Common myeloid progenitor, CD34-positive (primary cell): Measurements from ENCODE around the gene GPC5.

Source experiments
- CTCF ChIA-PET: fragments of 350-600 bp; sonication (Branson Sonifier 250); formaldehyde crosslinking; loops from one replicate; lab custom pipeline; 2021; ENCODE audit warnings: antibody characterized with exemption; lab: Charles Lee
- POLR2A ChIA-PET: fragments of 350-600 bp; sonication (Branson Sonifier 250); formaldehyde crosslinking; loops from one replicate; lab custom pipeline; 2021; ENCODE audit warnings: antibody characterized with exemption; lab: Charles Lee
- DNase-seq, 3 donors: peaks; one replicate each; pipeline versions ENCODE4 v3.0.0 to v3.0.0-alpha.2; 2013
- H3K27ac ChIP-seq, 2 experiments: 1 replicate in 1 of 2; 2 replicates in 1 of 2; pipeline ENCODE4 v1.7.0; 2013; ENCODE audit warnings: inconsistent platforms in 2 of 2, low read length in 2 of 2, mild to moderate bottlenecking in 2 of 2, low read depth in 1 of 2, moderate library complexity in 1 of 2; ENCODE audit not compliant: severe bottlenecking in 2 of 2, insufficient read depth in 1 of 2, poor library complexity in 1 of 2
- H3K27me3 ChIP-seq, 5 experiments: replicated peaks in 2 of 5; 1 replicate in 3 of 5; 2 replicates in 2 of 5; pipeline versions ENCODE4 v1.6.1 to v1.7.0; 2013; ENCODE audit warnings: low read length in 4 of 5, mild to moderate bottlenecking in 2 of 5, moderate library complexity in 2 of 5, inconsistent platforms in 1 of 5; ENCODE audit not compliant: insufficient read depth in 5 of 5, control insufficient read depth in 4 of 5
- H3K36me3 ChIP-seq, 4 experiments: 1 replicate in 2 of 4; 2 replicates in 2 of 4; pipeline versions ENCODE4 v1.6.1 to v1.7.0; 2013; ENCODE audit warnings: low read length in 3 of 4, control low read depth in 1 of 4, mild to moderate bottlenecking in 1 of 4; ENCODE audit not compliant: control insufficient read depth in 4 of 4, insufficient read depth in 4 of 4
- H3K4me1 ChIP-seq, 4 experiments: 1 replicate in 3 of 4; 2 replicates in 1 of 4; pipeline versions ENCODE4 v1.6.1 to v1.7.1; 2013; ENCODE audit warnings: low read length in 3 of 4, mild to moderate bottlenecking in 3 of 4, control low read depth in 1 of 4, inconsistent platforms in 1 of 4, moderate library complexity in 1 of 4; ENCODE audit not compliant: control insufficient read depth in 4 of 4, insufficient read depth in 4 of 4; ENCODE audit errors: control extremely low read depth in 1 of 4
- H3K4me3 ChIP-seq, 7 experiments: 1 replicate in 4 of 7; 2 replicates in 3 of 7; pipeline versions ENCODE4 v1.5.1 to v1.7.0; 2013; ENCODE audit warnings: mild to moderate bottlenecking in 7 of 7, low read length in 6 of 7, moderate library complexity in 6 of 7, inconsistent platforms in 2 of 7, low read depth in 2 of 7, control low read depth in 1 of 7; ENCODE audit not compliant: insufficient read depth in 4 of 7, control insufficient read depth in 1 of 7; ENCODE audit errors: extremely low read depth in 1 of 7
- H3K9me3 ChIP-seq, 5 experiments: 1 replicate in 4 of 5; 2 replicates in 1 of 5; pipeline versions ENCODE4 v1.6.1 to v1.7.1; 2013; ENCODE audit warnings: low read length in 4 of 5, mild to moderate bottlenecking in 2 of 5, inconsistent platforms in 1 of 5, low read depth in 1 of 5, moderate library complexity in 1 of 5; ENCODE audit not compliant: control insufficient read depth in 4 of 5, insufficient read depth in 2 of 5; ENCODE audit errors: control extremely low read depth in 1 of 5
- WGBS: methylation state at CpG from one replicate; pipeline ENCODE4 v1.1.5; 2013; ENCODE audit not compliant: insufficient coverage; 5-methylcytosine and 5-hydroxymethylcytosine counted together

Gene GPC5

DNA sequence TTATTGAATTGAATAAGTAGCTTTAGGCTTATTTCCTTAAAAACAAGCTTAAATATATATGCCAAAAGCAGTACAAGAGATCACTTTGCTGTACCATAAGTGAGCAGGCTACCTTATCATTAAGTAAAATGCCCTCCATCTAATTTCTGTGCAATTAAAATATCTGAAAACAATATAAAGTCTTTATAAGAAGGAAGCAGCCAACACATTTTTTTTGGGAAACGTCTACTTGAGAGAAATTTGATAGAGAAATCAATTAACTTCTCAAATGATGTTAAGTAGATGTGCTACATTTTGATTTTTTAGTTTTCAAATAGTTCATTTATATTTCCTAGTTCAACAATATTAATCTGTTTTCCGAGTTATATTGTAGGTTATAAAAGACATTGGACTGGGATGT, 52.5 kb downstream of the GPC5 start:
- DNase-seq: no peak
- Histone ChIP-seq H3K4me1 (no peaks in the 10 kb centered on the region), H3K27ac (no peak overlapping the region), H3K4me3 (no peak overlapping the region), H3K27me3 (no peaks in the 10 kb centered on the region), H3K36me3 (no peaks in the 10 kb centered on the region), H3K9me3 (no peaks in the 10 kb centered on the region)
- ChIA-PET CTCF (no interaction called here), POLR2A (no interaction called here)
- WGBS: no CpG with 5 or more reads among the region's 2 CpGs

DNA sequence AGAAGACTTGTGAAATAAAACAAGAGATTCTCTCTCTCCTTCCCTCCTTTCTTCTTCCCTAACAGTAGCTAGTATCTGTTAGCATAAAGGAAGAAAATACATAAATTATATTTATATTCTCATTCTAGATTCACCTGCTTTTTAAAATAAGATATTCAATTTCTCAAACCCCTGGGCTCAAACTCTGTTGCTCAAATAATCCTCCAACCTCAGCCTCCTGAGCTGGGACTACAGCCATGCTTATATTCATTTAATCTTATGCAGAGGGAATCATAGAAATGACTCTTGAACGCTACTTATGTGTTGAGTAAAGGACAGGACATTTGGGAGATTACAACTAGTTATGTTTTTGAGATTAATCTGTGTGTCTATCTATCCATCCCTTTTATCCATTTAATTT, 56.2 kb downstream of the GPC5 start:
- Histone ChIP-seq H3K36me3 (no peaks in the 10 kb centered on the region), H3K4me3 (no peak overlapping the region), H3K4me1 (no peaks in the 10 kb centered on the region), H3K27ac (no peak overlapping the region), H3K27me3 (no peaks in the 10 kb centered on the region), H3K9me3 (no peaks in the 10 kb centered on the region)
- DNase-seq: no peak
- ChIA-PET POLR2A (no interaction called here), CTCF (no interaction called here)
- no CpG with 5 or more reads among the region's 1 CpG for WGBS

DNA sequence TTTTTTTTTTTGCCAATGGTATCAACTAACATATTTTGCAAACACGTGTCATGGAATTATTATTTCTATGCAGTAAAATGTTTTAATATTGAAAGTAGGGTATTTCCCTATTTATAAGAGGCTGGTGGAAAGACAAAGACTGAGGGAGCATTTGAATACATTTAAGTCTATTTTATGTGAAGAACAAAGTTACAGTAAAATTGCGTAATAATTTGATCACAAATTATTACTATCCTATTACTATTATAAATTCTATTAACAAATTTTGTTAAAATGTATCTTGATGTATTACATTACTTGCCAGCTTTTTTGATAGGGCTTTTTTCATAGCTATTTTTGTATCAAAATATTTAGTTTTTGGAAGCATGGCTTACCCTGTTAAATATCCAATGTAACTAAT, 58.4 kb downstream of the GPC5 start:
- CTCF ChIA-PET: no interaction called here
- Histone ChIP-seq H3K36me3 (no peaks in the 10 kb centered on the region), H3K9me3 (no peaks in the 10 kb centered on the region)

GRCh38 chr13:91459485-91459884, 61.1 kb downstream of the GPC5 start:
- ChIA-PET CTCF (interaction anchor here (1.0 kb wide), 1 partner anchor 78 kb away, joined by 3 read pairs; no protein-coding TSS in a partner anchor), POLR2A (no interaction called here)
- H3K36me3 ChIP-seq: no peaks in the 10 kb centered on the region
- H3K27ac ChIP-seq: no peak overlapping the region
- no peaks in the 10 kb centered on the region for H3K27me3 ChIP-seq
- H3K4me1 ChIP-seq: no peaks in the 10 kb centered on the region
- H3K4me3 ChIP-seq: no peak overlapping the region
- DNase-seq: peak; percentile 5 to 44 (median 42)
- H3K9me3 ChIP-seq: no peaks in the 10 kb centered on the region

More for the DNA sequence above, 58.4 kb downstream of the GPC5 start:
- Histone ChIP-seq H3K4me1 (no peaks in the 10 kb centered on the region), H3K4me3 (no peak overlapping the region), H3K27me3 (no peaks in the 10 kb centered on the region), H3K27ac (no peak overlapping the region)
- WGBS: no CpG with 5 or more reads among the region's 2 CpGs
- no peak for DNase-seq
- POLR2A ChIA-PET: no interaction called here

DNA sequence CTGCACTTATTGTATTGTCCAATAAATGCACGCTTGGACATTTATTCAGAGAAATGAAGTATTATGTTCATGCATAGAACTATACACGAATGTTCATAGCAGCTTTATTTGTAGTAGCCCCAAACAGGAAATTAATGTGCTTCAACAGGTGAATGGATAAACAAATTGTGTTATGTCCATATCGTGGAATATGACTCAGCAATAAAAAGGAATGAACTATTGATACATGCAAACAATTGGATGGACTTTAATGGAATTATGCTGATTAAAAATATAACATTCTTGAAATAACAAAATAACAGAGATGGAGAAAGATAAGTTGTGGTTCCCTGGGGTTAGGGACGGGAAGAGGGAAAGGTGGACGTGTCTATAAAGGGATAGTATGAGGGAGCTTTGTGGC, 65.9 kb downstream of the GPC5 start:
- 100% methylated on average over 3 of the region's 5 CpGs for WGBS
- CTCF ChIA-PET: no interaction called here
- POLR2A ChIA-PET: no interaction called here

DNA sequence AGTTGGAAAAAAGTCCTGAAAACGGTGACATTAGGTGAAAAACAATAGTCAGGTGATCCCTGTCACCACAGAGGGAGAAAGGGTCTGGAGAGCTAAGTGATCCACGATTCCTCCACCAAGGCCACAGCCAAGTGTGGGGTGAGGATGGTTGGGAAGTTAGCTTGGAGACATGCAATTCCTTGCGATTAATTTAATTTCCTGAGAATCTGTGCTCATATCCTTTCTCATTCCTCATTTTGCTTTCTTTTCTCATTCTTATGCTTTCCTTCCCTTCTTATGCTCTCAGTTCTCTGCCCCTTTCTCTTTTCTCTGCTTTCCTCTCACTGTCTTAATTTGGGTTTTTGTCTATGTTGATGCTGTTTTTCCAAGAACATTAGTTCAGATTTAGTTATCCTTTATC, 68.8 kb downstream of the GPC5 start:
- H3K27me3 ChIP-seq: no peaks in the 10 kb centered on the region
- ChIA-PET CTCF (no interaction called here), POLR2A (interaction anchor here (0.6 kb wide), 1 partner anchor 35 kb away, joined by 3 read pairs; no protein-coding TSS in a partner anchor)
- no peaks in the 10 kb centered on the region for H3K9me3 ChIP-seq
- H3K36me3 ChIP-seq: no peaks in the 10 kb centered on the region
- DNase-seq: no peak
- no peak overlapping the region for H3K27ac ChIP-seq
- H3K4me1 ChIP-seq: no peaks in the 10 kb centered on the region
- 88% methylated on average over 2 of the region's 3 CpGs for WGBS
- no peak overlapping the region for H3K4me3 ChIP-seq

More for the DNA sequence above, 65.9 kb downstream of the GPC5 start:
- Histone ChIP-seq H3K4me3 (no peak overlapping the region), H3K27ac (no peak overlapping the region), H3K36me3 (no peaks in the 10 kb centered on the region), H3K9me3 (no peaks in the 10 kb centered on the region), H3K4me1 (no peaks in the 10 kb centered on the region), H3K27me3 (no peaks in the 10 kb centered on the region)
- no peak for DNase-seq

DNA sequence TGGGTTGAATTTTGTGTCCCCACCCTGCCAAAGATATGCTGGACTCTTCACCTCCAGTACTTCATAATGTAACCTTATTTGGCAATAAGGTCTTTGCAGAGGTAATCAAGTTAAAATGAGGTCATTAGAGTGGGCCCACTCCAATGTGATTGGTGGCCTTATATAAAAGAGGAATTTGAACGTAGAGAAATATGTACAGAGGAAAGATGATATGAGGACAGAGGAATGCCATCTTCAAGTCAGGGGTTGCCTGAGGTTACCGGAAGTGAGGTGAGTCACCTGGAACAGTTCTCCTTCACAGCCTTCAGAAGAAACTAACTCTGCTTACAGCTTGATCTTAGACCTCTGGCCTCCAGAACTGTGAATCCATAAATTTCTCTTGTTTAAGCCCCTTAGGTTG, 69.9 kb downstream of the GPC5 start:
- H3K27me3 ChIP-seq: no peaks in the 10 kb centered on the region
- H3K27ac ChIP-seq: no peak overlapping the region
- H3K4me3 ChIP-seq: no peak overlapping the region
- no peaks in the 10 kb centered on the region for H3K36me3 ChIP-seq
- ChIA-PET POLR2A (no interaction called here), CTCF (interaction anchor here (1.0 kb wide), 1 partner anchor 93 kb away, joined by 3 read pairs; no protein-coding TSS in a partner anchor)
- 95% methylated on average over 2 of the region's 2 CpGs for WGBS
- H3K9me3 ChIP-seq: no peaks in the 10 kb centered on the region
- H3K4me1 ChIP-seq: no peaks in the 10 kb centered on the region
- DNase-seq: no peak
